HEK293 (cell line): ENCODE results near the gene FCGBP.

Source experiments
- CTCF ChIA-PET: fragments of 350-600 bp; formaldehyde crosslinking; extraction: SDS; loops from one replicate; lab custom pipeline; 2021; ENCODE audit warnings: antibody characterized with exemption; lab: Yijun Ruan, JAX
- POLR2A ChIA-PET: fragments of 300-600 bp; formaldehyde crosslinking; extraction: SDS; loops from one replicate; lab custom pipeline; 2020; ENCODE audit warnings: antibody characterized with exemption, inconsistent platforms; lab: Yijun Ruan, JAX
- H3K27ac ChIP-seq: fragments of 200-500 bp; sonication (Bioruptor generic); 2 replicates; pipeline ENCODE4 v1.5.1; 2014; ENCODE audit warnings: low read depth, low read length, control low read depth, inconsistent platforms; ENCODE audit errors: extremely low read depth
- H3K36me3 ChIP-seq, 2 experiments: fragments of 200-500 bp in 1 of 2; sonication (Bioruptor generic) in 1 of 2; 1 replicate in 1 of 2; 2 replicates in 1 of 2; pipeline ENCODE4 v1.5.1; 2014 to 2017; ENCODE audit warnings: inconsistent platforms in 2 of 2, low read length in 2 of 2; ENCODE audit not compliant: control insufficient read depth in 2 of 2, insufficient read depth in 1 of 2
- H3K4me1 ChIP-seq: fragments of 200-500 bp; sonication (Bioruptor generic); 2 replicates; pipeline ENCODE4 v1.5.1; 2014; ENCODE audit warnings: mild to moderate bottlenecking, low read length, inconsistent platforms; ENCODE audit not compliant: control insufficient read depth, insufficient read depth
- H3K4me3 ChIP-seq: 2 replicates; pipeline ENCODE4 v1.5.1; 2011; ENCODE audit warnings: low read depth, mild to moderate bottlenecking, control low read depth, low read length, moderate library complexity
- H3K9me3 ChIP-seq: fragments of 200-500 bp; sonication (Bioruptor generic); 2 replicates; pipeline ENCODE4 v1.5.1; 2014; ENCODE audit warnings: low read depth, low read length, inconsistent platforms; ENCODE audit not compliant: control insufficient read depth, insufficient read depth
- ATF2 ChIP-seq: fragments of 450-650 bp; formaldehyde crosslinking; IDR thresholded peaks from 2 replicates; pipeline ENCODE4 v1.5.1; 2016; ENCODE audit warnings: missing biosample characterization, missing genetic modification characterization, low read depth
- GLI4 ChIP-seq: fragments of 450-650 bp; formaldehyde crosslinking; IDR thresholded peaks from 2 replicates; pipeline ENCODE4 v1.5.1; 2016; ENCODE audit warnings: missing biosample characterization, missing genetic modification characterization
- GLIS2 ChIP-seq: fragments of 450-650 bp; formaldehyde crosslinking; IDR thresholded peaks from 2 replicates; pipeline ENCODE4 v1.5.1; 2016; ENCODE audit warnings: missing biosample characterization, missing genetic modification characterization
- KLF1 ChIP-seq: fragments of 450-650 bp; formaldehyde crosslinking; IDR thresholded peaks from 2 replicates; pipeline ENCODE4 v1.5.1; 2016; ENCODE audit warnings: missing biosample characterization, missing genetic modification characterization
- SETDB1 ChIP-seq: IDR thresholded peaks from one replicate; pipeline ENCODE4 v1.6.1; 2017; ENCODE audit warnings: mild to moderate bottlenecking, low read length, moderate library complexity, mixed read lengths; ENCODE audit not compliant: insufficient read length
- SP7 ChIP-seq: fragments of 450-650 bp; formaldehyde crosslinking; IDR thresholded peaks from 2 replicates; pipeline ENCODE4 v1.5.1; 2016; ENCODE audit warnings: missing biosample characterization, missing genetic modification characterization
- ZBTB20 ChIP-seq: fragments of 450-650 bp; formaldehyde crosslinking; IDR thresholded peaks from 2 replicates; pipeline ENCODE4 v1.5.1; 2016; ENCODE audit warnings: missing biosample characterization, missing genetic modification characterization
- ZNF184 ChIP-seq: fragments of 450-650 bp; IDR thresholded peaks from 2 replicates; pipeline ENCODE4 v1.5.1; 2018; ENCODE audit warnings: missing biosample characterization, mild to moderate bottlenecking, missing genetic modification characterization
- ZNF223 ChIP-seq: fragments of 450-650 bp; formaldehyde crosslinking; IDR thresholded peaks from 2 replicates; pipeline ENCODE4 v1.5.1; 2016; ENCODE audit warnings: missing biosample characterization, missing genetic modification characterization
- ZNF248 ChIP-seq: fragments of 450-650 bp; formaldehyde crosslinking; IDR thresholded peaks from 2 replicates; pipeline ENCODE4 v1.5.1; 2017; ENCODE audit warnings: missing biosample characterization, missing genetic modification characterization
- ZNF335 ChIP-seq: fragments of 450-650 bp; formaldehyde crosslinking; conservative IDR thresholded peaks from 2 replicates; pipeline ENCODE4 v1.5.1; 2016; ENCODE audit warnings: missing biosample characterization, missing genetic modification characterization
- ZNF416 ChIP-seq: fragments of 450-650 bp; formaldehyde crosslinking; IDR thresholded peaks from 2 replicates; pipeline ENCODE4 v1.5.1; 2016; ENCODE audit warnings: missing biosample characterization, missing genetic modification characterization
- ZNF510 ChIP-seq: fragments of 450-650 bp; formaldehyde crosslinking; IDR thresholded peaks from 2 replicates; pipeline ENCODE4 v1.5.1; 2018; ENCODE audit warnings: mild to moderate bottlenecking, missing genetic modification characterization, missing biosample characterization; ENCODE audit not compliant: insufficient replicate concordance
- ZNF513 ChIP-seq: fragments of 450-650 bp; IDR thresholded peaks from 2 replicates; pipeline ENCODE4 v1.5.1; 2018; ENCODE audit warnings: missing biosample characterization, missing genetic modification characterization
- ZNF558 ChIP-seq: fragments of 450-650 bp; formaldehyde crosslinking; IDR thresholded peaks from 2 replicates; pipeline ENCODE4 v1.5.1; 2016; ENCODE audit warnings: missing biosample characterization, missing genetic modification characterization
- ZNF561 ChIP-seq: fragments of 450-650 bp; IDR thresholded peaks from 2 replicates; pipeline ENCODE4 v1.5.1; 2018; ENCODE audit warnings: missing biosample characterization, missing genetic modification characterization, borderline replicate concordance
- ZNF626 ChIP-seq: fragments of 450-650 bp; sonication (Bioruptor Pico); formaldehyde crosslinking; IDR thresholded peaks from 2 replicates; pipeline ENCODE4 v1.5.1; 2018; ENCODE audit warnings: missing biosample characterization, missing genetic modification characterization, inconsistent platforms
- ZNF76 ChIP-seq: fragments of 450-650 bp; formaldehyde crosslinking; IDR thresholded peaks from 2 replicates; pipeline ENCODE4; 2016; ENCODE audit warnings: low read depth, missing biosample characterization, missing genetic modification characterization, borderline replicate concordance
- ZSCAN23 ChIP-seq: fragments of 450-650 bp; formaldehyde crosslinking; IDR thresholded peaks from 2 replicates; pipeline ENCODE4 v1.5.1; 2016; ENCODE audit warnings: missing biosample characterization, missing genetic modification characterization
- TF ChIP-seq, protein P1 (sequence below): fragments of 450-650 bp; formaldehyde crosslinking; IDR thresholded peaks from 2 replicates; pipeline ENCODE4 v1.5.1; 2017; ENCODE audit warnings: missing biosample characterization, mild to moderate bottlenecking, missing genetic modification characterization, moderate library complexity
- TF ChIP-seq, protein P2 (sequence below): fragments of 450-650 bp; formaldehyde crosslinking; IDR thresholded peaks from 2 replicates; pipeline ENCODE4 v1.5.1; 2017; ENCODE audit warnings: missing biosample characterization, missing genetic modification characterization
- TF ChIP-seq, protein P3 (sequence below): fragments of 450-650 bp; formaldehyde crosslinking; IDR thresholded peaks from 2 replicates; pipeline ENCODE4 v1.5.1; 2016; ENCODE audit warnings: missing biosample characterization, missing genetic modification characterization

The FCGBP gene

DNA sequence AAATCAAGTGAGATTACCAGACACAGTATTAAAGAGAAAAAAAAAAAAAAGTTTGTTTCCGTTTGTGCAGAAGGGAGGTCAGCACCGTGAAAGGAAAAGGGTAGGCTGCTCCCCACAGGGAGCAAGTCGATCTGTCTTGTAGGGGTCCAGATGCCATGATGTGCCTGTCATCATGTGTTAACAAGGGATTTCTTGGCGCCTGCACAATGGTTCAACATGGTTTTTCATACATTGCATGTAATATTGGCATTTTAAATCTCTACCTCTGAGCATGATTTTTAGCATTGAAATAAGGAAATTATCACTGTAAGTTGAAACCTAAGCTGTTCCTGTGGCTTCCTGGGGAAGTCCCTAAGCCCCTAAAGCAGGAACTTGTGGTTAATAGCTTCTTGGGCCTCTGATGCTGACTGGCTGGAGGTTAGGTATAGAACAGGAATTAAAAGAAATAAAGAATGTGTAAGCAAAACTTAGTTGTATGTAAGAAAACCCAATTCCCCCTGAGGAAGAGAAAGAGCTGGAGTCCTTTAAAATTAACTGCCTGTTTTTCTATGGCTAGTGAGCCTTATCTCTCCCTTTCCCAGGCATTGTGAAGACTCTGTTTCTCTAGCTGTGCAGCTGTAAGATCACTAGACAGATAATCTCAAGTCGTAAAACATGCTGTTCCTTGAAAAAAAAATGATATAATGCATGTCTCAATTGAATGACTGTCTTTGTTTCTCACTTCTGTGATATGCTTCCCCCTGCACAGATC, 7.4 kb upstream of the FCGBP start (continued):
- TF ChIP-seq, protein P1, sequence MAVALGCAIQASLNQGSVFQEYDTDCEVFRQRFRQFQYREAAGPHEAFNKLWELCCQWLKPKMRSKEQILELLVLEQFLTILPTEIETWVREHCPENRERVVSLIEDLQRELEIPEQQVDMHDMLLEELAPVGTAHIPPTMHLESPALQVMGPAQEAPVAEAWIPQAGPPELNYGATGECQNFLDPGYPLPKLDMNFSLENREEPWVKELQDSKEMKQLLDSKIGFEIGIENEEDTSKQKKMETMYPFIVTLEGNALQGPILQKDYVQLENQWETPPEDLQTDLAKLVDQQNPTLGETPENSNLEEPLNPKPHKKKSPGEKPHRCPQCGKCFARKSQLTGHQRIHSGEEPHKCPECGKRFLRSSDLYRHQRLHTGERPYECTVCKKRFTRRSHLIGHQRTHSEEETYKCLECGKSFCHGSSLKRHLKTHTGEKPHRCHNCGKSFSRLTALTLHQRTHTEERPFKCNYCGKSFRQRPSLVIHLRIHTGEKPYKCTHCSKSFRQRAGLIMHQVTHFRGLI, result no peak
- TF ChIP-seq, protein P2, sequence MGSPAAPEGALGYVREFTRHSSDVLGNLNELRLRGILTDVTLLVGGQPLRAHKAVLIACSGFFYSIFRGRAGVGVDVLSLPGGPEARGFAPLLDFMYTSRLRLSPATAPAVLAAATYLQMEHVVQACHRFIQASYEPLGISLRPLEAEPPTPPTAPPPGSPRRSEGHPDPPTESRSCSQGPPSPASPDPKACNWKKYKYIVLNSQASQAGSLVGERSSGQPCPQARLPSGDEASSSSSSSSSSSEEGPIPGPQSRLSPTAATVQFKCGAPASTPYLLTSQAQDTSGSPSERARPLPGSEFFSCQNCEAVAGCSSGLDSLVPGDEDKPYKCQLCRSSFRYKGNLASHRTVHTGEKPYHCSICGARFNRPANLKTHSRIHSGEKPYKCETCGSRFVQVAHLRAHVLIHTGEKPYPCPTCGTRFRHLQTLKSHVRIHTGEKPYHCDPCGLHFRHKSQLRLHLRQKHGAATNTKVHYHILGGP, result 0 out of 2 replicates have a peak, but pooled peaks have one; percentile 12
- no peak for TF ChIP-seq ZNF223 (tag by site-specific recombination)
- TF ChIP-seq ATF2 (tag by site-specific recombination), result no peak
- TF ChIP-seq ZNF335 (tag by site-specific recombination), result peak; percentile 63
- TF ChIP-seq ZNF76, result no peak
- no peak for TF ChIP-seq ZNF248 (tag by site-specific recombination)
- no peak for TF ChIP-seq ZNF184

GRCh38 chr19:39941151-39941550, 6.7 kb upstream of the FCGBP start:
- H3K4me3 ChIP-seq, result no peak overlapping the region
- ChIA-PET POLR2A (no interaction called here), CTCF (no interaction called here)
- H3K36me3 ChIP-seq, result no peaks in the 10 kb centered on the region; a peak in 1 of 3 replicates
- no peak overlapping the region for H3K27ac ChIP-seq
- H3K4me1 ChIP-seq, result peaks cover 22% of the 10 kb centered on the region
- no peak for TF ChIP-seq SP7 (tag by site-specific recombination)
- TF ChIP-seq ZBTB20 (tag by site-specific recombination), result no peak
- TF ChIP-seq ZNF558 (tag by site-specific recombination), result no peak
- TF ChIP-seq ZNF416 (tag by site-specific recombination), result no peak
- TF ChIP-seq KLF1 (tag by site-specific recombination), result no peak
- H3K9me3 ChIP-seq, result peaks cover 4% of the 10 kb centered on the region

DNA sequence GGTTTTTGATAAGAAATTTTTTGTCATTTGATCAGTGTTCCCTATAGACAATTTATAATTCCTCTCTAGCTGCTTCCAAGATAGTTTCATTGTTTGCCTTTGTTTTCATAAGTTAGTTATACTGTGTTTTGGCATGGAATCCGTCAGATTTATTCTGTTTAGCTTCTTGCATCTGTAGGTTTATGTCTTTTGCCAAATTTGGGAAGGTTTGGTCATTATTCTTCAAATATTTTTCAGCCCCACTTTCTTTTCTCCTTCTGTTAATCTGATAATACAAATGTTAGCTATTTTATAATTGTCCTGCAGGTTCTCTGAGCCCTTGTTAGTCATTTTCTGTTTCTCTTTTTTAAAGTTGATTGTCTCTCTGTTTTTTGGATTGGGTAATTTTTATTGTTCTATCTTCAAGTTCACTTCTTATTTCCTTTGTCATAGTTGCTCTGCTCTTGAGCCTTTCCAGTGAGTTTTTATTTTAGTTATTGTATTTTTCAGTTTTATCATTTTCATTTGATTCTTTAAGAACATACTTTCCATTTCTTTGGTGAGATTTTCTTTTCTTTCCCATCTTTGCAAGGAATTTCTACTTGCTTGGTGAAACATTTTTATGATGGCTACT, 5.9 kb upstream of the FCGBP start:
- Histone ChIP-seq H3K36me3 (no peaks in the 10 kb centered on the region), H3K9me3 (peaks cover 4% of the 10 kb centered on the region), H3K4me1 (peaks cover 28% of the 10 kb centered on the region), H3K4me3 (no peak overlapping the region), H3K27ac (no peak overlapping the region)
- POLR2A ChIA-PET, result interaction anchor here (1.2 kb wide), 1 partner anchor 30 kb away, joined by 4 read pairs; the partner anchor contains the start of gene PSMC4
- CTCF ChIA-PET, result no interaction called here
- peak; percentile 50 for TF ChIP-seq SETDB1
- peak; percentile 96 for TF ChIP-seq ZNF558 (tag by site-specific recombination)
- no peak for TF ChIP-seq GLIS2 (tag by site-specific recombination)

- CTCF ChIA-PET, result no interaction called here
- POLR2A ChIA-PET, result interaction anchor here (1.2 kb wide), 1 partner anchor 31 kb away, joined by 4 read pairs; the partner anchor contains the start of gene PSMC4
- H3K9me3 ChIP-seq, result peaks cover 4% of the 10 kb centered on the region
- peaks cover 28% of the 10 kb centered on the region for H3K4me1 ChIP-seq
- no peak overlapping the region for H3K4me3 ChIP-seq
- no peak overlapping the region for H3K27ac ChIP-seq
- no peaks in the 10 kb centered on the region for H3K36me3 ChIP-seq
- TF ChIP-seq ZNF513, result no peak
- no peak for TF ChIP-seq ZNF561 (tag by site-specific recombination)
- no peak for TF ChIP-seq ZNF510 (tag by site-specific recombination)
- TF ChIP-seq ZSCAN23 (tag by site-specific recombination), result no peak
- no peak for TF ChIP-seq ZNF558 (tag by site-specific recombination)
- TF ChIP-seq, protein P3, sequence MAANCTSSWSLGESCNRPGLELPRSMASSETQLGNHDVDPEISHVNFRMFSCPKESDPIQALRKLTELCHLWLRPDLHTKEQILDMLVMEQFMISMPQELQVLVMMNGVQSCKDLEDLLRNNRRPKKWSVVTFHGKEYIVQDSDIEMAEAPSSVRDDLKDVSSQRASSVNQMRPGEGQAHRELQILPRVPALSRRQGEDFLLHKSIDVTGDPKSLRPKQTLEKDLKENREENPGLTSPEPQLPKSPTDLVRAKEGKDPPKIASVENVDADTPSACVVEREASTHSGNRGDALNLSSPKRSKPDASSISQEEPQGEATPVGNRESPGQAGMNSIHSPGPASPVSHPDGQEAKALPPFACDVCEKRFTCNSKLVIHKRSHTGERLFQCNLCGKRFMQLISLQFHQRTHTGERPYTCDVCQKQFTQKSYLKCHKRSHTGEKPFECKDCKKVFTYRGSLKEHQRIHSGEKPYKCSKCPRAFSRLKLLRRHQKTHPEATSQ (tag by site-specific recombination), result no peak
- no peak for TF ChIP-seq ZNF626 (tag by site-specific recombination)
- no peak for TF ChIP-seq GLI4 (tag by site-specific recombination)
These were observed 5.1 kb upstream of the FCGBP start for GRCh38 chr19:39939556-39939955.
